ENCODE results near the gene POLD4. TPM values are rescaled to one million over a fixed set of nuclear protein-coding genes. Genes with fewer than 3 reads are reported as not detected.

The POLD4 gene
- total and polyA plus RNA-seq, 2 of the 13 experiments (the other 11 are each of a cell fraction or from before 2014, with no cell fraction given) = 10.5 to 27.4 TPM

DNA sequence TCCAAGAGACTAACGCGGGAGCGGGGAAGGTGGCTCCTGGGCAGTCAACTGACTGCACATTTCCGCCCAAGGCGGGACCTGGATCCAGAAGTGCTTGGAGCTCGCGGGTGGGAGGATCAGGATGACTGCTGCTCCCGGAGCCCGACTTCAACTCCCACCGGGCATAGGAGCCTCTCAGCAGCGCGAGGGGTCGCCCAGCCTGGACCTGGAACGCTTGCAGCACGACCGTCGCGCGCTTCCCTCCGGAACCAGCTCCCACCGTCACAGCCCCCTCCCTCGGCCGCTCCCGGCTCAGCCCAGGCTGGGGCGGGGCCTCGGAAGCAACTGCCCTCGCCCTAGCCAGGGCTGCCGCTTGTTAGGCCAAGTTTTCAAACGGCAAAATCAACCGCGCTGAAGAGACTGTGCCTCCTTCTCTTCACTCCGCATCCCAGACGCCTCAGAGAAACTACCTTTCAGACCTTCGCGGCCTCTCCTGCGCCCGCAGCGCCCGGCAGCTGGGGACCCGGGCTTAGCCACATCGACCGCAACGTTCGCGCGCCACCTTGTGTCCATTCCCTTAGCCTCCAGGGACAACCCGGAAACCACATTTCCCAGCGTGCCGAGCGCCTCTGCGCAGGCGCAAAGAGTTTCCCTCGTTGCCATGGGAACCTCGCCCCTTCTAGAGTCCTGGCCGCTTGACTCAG lies 36.0 kb downstream of the POLD4 start (continued):
- TF ChIP-seq RBM22 (optimal IDR thresholded peaks at IDR 0.05; ENCODE audit: low read length) (peak; percentile 83), ZNF331 (CRISPR knock-in tag; IDR thresholded peaks at IDR 0.05) (peak; percentile 24), ZNF746 (CRISPR knock-in tag; IDR thresholded peaks at IDR 0.05) (0 out of 2 replicates have a peak, but pooled peaks have one; percentile 13), MAZ (IDR thresholded peaks at IDR 0.05; ENCODE audit: borderline replicate concordance, low read depth, low read length) (no peak), MAZ (CRISPR knock-in tag; IDR thresholded peaks at IDR 0.05; ENCODE audit: low read depth) (peak; percentile 86), SAP130 (CRISPR knock-in tag; IDR thresholded peaks at IDR 0.05; ENCODE audit: low read depth) (peak; percentile 78), KDM3A (CRISPR knock-in tag; IDR thresholded peaks at IDR 0.05; ENCODE audit: low read depth) (peak; percentile 97; the same call in 1 of the 2 replicates), FOXK1 (CRISPR knock-in tag; IDR thresholded peaks at IDR 0.05; ENCODE audit: borderline replicate concordance, low read depth) (peak; percentile 69; the same call in 1 of the 2 replicates), ZNF264 (CRISPR knock-in tag; IDR thresholded peaks at IDR 0.05) (no peak), SRY (CRISPR knock-in tag; IDR thresholded peaks at IDR 0.05) (peak; percentile 26; the same call in 1 of the 2 replicates), DNMT1 (CRISPR knock-in tag; IDR thresholded peaks at IDR 0.05) (0 out of 2 replicates have a peak, but pooled peaks have one; percentile 14), MYC (CRISPR knock-in tag; IDR thresholded peaks at IDR 0.05; ENCODE audit: borderline replicate concordance) (peak; percentile 42; the same call in 1 of the 2 replicates), RELA (CRISPR knock-in tag; IDR thresholded peaks at IDR 0.05) (no peak; the same call in 1 of the 2 replicates), PHF21A (CRISPR knock-in tag; IDR thresholded peaks at IDR 0.05) (peak; percentile 82; the same call in 1 of the 2 replicates), SOX6 (IDR thresholded peaks at IDR 0.05) (no peak), SOX6 (CRISPR knock-in tag; IDR thresholded peaks at IDR 0.05) (peak; percentile 70), ESRRA (CRISPR knock-in tag; IDR thresholded peaks at IDR 0.05; ENCODE audit: low read depth) (0 out of 2 replicates have a peak, but pooled peaks have one; percentile 21), FOXK2 (IDR thresholded peaks at IDR 0.05) (0 out of 2 replicates have a peak, but pooled peaks have one; percentile 3)
- TF ChIP-seq, protein P1, sequence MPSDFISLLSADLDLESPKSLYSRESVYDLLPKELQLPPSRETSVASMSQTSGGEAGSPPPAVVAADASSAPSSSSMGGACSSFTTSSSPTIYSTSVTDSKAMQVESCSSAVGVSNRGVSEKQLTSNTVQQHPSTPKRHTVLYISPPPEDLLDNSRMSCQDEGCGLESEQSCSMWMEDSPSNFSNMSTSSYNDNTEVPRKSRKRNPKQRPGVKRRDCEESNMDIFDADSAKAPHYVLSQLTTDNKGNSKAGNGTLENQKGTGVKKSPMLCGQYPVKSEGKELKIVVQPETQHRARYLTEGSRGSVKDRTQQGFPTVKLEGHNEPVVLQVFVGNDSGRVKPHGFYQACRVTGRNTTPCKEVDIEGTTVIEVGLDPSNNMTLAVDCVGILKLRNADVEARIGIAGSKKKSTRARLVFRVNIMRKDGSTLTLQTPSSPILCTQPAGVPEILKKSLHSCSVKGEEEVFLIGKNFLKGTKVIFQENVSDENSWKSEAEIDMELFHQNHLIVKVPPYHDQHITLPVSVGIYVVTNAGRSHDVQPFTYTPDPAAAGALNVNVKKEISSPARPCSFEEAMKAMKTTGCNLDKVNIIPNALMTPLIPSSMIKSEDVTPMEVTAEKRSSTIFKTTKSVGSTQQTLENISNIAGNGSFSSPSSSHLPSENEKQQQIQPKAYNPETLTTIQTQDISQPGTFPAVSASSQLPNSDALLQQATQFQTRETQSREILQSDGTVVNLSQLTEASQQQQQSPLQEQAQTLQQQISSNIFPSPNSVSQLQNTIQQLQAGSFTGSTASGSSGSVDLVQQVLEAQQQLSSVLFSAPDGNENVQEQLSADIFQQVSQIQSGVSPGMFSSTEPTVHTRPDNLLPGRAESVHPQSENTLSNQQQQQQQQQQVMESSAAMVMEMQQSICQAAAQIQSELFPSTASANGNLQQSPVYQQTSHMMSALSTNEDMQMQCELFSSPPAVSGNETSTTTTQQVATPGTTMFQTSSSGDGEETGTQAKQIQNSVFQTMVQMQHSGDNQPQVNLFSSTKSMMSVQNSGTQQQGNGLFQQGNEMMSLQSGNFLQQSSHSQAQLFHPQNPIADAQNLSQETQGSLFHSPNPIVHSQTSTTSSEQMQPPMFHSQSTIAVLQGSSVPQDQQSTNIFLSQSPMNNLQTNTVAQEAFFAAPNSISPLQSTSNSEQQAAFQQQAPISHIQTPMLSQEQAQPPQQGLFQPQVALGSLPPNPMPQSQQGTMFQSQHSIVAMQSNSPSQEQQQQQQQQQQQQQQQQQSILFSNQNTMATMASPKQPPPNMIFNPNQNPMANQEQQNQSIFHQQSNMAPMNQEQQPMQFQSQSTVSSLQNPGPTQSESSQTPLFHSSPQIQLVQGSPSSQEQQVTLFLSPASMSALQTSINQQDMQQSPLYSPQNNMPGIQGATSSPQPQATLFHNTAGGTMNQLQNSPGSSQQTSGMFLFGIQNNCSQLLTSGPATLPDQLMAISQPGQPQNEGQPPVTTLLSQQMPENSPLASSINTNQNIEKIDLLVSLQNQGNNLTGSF (CRISPR knock-in tag; IDR thresholded peaks at IDR 0.05) = no peak
- TF ChIP-seq, protein P2, sequence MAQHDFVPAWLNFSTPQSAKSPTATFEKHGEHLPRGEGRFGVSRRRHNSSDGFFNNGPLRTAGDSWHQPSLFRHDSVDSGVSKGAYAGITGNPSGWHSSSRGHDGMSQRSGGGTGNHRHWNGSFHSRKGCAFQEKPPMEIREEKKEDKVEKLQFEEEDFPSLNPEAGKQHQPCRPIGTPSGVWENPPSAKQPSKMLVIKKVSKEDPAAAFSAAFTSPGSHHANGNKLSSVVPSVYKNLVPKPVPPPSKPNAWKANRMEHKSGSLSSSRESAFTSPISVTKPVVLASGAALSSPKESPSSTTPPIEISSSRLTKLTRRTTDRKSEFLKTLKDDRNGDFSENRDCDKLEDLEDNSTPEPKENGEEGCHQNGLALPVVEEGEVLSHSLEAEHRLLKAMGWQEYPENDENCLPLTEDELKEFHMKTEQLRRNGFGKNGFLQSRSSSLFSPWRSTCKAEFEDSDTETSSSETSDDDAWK (CRISPR knock-in tag; IDR thresholded peaks at IDR 0.05) = no peak
- TF ChIP-seq, protein P3, sequence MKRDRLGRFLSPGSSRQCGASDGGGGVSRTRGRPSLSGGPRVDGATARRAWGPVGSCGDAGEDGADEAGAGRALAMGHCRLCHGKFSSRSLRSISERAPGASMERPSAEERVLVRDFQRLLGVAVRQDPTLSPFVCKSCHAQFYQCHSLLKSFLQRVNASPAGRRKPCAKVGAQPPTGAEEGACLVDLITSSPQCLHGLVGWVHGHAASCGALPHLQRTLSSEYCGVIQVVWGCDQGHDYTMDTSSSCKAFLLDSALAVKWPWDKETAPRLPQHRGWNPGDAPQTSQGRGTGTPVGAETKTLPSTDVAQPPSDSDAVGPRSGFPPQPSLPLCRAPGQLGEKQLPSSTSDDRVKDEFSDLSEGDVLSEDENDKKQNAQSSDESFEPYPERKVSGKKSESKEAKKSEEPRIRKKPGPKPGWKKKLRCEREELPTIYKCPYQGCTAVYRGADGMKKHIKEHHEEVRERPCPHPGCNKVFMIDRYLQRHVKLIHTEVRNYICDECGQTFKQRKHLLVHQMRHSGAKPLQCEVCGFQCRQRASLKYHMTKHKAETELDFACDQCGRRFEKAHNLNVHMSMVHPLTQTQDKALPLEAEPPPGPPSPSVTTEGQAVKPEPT (CRISPR knock-in tag; IDR thresholded peaks at IDR 0.05; ENCODE audit: low read depth) = peak; percentile 70
